NCI-H2081 treated with DMSO at 0.1 percent for 48 hours (cell line): ENCODE measurements around the gene CCT2.
"Not testable (repeated sequence)": the region's sequence is repeated elsewhere in the genome, so short reads cannot be mapped to it uniquely, and the experiment has no call there.

Experiments
- DNase-seq: peaks from one replicate; lab custom pipeline; 2025; lab: John Stamatoyannopoulos, UW

The CCT2 gene

GRCh38 chr12:69589082-69589481, 3.8 kb downstream of the CCT2 start:
- no peak for DNase-seq

- no peak for DNase-seq
These were observed 10.4 kb downstream of the CCT2 start for GRCh38 chr12:69595689-69596088.

- no peak for DNase-seq
These were observed 13.0 kb downstream of the CCT2 start for GRCh38 chr12:69598174-69598753.

GRCh38 chr12:69600804-69601203, 15.5 kb downstream of the CCT2 start:
- DNase-seq, result no peak

- DNase-seq, result no peak
These were observed 16.9 kb downstream of the CCT2 start for GRCh38 chr12:69601962-69602685.

GRCh38 chr12:69602954-69603353, 17.7 kb downstream of the CCT2 start:
- no peak for DNase-seq

- not testable (repeated sequence) for DNase-seq
These were observed 18.3 kb downstream of the CCT2 start for GRCh38 chr12:69603556-69603955.

GRCh38 chr12:69604275-69604674, 19.0 kb downstream of the CCT2 start:
- not testable (repeated sequence) for DNase-seq

- DNase-seq, result no peak
These were observed 22.9 kb downstream of the CCT2 start for GRCh38 chr12:69608114-69608513.

- no peak for DNase-seq
These were observed 24.9 kb downstream of the CCT2 start for GRCh38 chr12:69610126-69610525.

GRCh38 chr12:69610729-69611128, 25.5 kb downstream of the CCT2 start, which contains the start of gene LRRC10:
Gene LRRC10, minus strand, starts transcription at chr12:69610907. Its CDS starts 69 bp downstream, at chr12:69610838.
- no peak for DNase-seq

- DNase-seq, result no peak
These were observed 28.1 kb downstream of the CCT2 start for GRCh38 chr12:69613351-69613750.

- DNase-seq, result no peak
These were observed 30.8 kb downstream of the CCT2 start for GRCh38 chr12:69616025-69616424.

GRCh38 chr12:69619050-69619449, 33.8 kb downstream of the CCT2 start:
- no peak for DNase-seq

GRCh38 chr12:69620077-69620476, 34.8 kb downstream of the CCT2 start:
- DNase-seq, result no peak

GRCh38 chr12:69620921-69621320, 35.7 kb downstream of the CCT2 start:
- DNase-seq, result no peak

- no peak for DNase-seq
These were observed 36.3 kb downstream of the CCT2 start for GRCh38 chr12:69621551-69621950.

- DNase-seq, result peak; percentile 38
These were observed 38.7 kb downstream of the CCT2 start for GRCh38 chr12:69623970-69624369.

- DNase-seq, result no peak
These were observed 42.2 kb downstream of the CCT2 start for GRCh38 chr12:69627501-69627900.

GRCh38 chr12:69630191-69630590, 44.9 kb downstream of the CCT2 start:
- DNase-seq, result no peak

- no peak for DNase-seq
These were observed 47.8 kb downstream of the CCT2 start for GRCh38 chr12:69633061-69633460.

- DNase-seq, result no peak
These were observed 54.2 kb downstream of the CCT2 start for GRCh38 chr12:69639400-69640016.

GRCh38 chr12:69641546-69641945, 56.3 kb downstream of the CCT2 start:
- no peak for DNase-seq
